Measurements from ENCODE around the gene ZBTB3. TPM values are rescaled to one million over a fixed set of nuclear protein-coding genes. Genes with fewer than 3 reads are reported as not detected.
A peak's percentile ranks its signal among the peaks of the same experiment; 100 is the strongest.
"Not testable (repeated sequence)": the region's sequence is repeated elsewhere in the genome, so short reads cannot be mapped to it uniquely, and the experiment has no call there.

ZBTB3 gene
- 6.7 and 9.2 TPM in 2 replicates for total RNA-seq (2014; rRNA removed)
- polyA plus RNA-seq (2012): 3.2 TPM

DNA sequence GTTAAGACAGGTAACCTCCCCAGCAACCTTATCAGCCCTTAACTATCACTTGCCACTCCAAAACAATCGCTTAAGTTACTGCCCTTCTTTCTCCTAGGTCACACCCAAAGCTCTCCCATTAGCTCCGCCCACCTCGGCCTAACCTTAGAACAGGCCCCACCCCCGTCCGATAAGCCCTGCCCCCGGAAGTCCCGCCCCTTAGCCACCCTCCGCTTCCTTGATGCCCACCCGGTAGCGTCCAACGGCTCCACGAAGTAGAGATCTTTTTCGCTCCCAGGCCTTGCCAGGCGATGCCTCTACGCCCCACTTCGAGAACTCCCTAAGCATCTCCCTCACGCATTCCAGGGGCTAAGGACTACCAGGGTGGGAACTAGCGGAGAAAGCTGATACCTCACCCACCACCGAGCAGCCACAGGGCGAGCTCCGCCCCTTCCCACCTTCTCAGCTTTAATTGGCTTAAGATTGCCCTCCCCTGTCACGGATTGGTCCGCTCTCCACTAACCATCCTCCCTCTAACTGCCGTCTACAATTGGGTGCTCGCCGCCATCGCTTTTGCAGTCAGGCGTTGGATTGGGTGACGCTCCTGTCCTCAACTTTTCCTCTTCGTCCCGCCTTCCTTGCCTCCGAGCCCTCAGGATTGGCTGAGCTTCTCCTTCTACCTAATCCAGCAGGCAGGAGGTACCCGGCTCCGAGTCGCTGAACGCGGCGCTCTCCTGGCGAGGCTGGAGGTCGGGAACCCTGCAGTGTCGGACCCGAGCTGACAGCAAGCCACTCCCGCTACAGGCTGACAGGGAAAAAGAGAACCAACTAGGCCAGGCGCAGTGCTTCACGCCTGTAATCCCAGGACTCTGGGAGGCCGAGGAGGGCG, at the start of gene ZBTB3:
TSS of gene ZBTB3 (minus strand) at position 425 of the 868 bp plus-strand sequence. CDS start 496 bp downstream, outside the sequence.
- DNase-seq (ENCODE audit: low read depth): peak; percentile 99

DNA sequence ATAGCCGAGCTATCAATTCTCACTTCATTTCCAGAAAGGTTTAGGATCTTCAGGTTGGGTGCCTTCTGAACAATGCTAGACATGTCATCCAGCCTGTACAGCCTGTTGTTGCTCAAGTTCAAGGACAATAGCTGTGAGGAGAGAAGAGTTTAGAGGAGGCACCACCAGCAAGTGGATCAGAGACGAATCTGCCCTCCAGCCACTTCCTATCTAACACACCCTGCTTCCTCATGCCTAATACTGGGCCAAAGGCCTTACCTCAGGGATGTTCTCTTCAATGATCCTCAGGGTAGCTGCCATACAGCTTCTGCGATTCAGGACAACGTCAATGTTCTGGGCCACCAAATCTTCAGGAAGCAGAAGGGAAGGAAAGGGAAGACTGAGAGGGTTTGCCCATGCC, 47.1 kb upstream of the ZBTB3 start:
- no peak for DNase-seq (ENCODE audit: low read depth)

DNA sequence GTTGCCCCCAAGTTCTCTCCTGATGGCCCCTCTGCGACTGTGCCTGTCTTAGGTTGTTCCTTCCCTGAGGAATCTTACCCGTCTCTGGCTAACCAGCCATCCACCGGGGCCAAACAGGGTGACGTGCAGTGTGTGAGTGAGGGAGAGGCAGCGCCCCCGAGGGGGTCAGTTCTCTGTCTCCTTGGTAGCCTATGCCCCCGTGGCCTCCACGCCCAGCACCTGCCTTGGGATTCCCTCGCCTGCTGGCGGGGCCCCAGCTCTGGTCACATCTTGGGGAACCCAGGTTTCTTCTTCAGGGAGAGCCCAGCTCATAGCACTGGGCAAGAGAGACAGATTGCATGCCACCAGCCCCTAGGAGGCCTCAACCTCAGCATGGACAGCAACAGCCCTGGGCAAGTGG, 45.5 kb upstream of the ZBTB3 start:
- DNase-seq (ENCODE audit: low read depth): no peak

DNA sequence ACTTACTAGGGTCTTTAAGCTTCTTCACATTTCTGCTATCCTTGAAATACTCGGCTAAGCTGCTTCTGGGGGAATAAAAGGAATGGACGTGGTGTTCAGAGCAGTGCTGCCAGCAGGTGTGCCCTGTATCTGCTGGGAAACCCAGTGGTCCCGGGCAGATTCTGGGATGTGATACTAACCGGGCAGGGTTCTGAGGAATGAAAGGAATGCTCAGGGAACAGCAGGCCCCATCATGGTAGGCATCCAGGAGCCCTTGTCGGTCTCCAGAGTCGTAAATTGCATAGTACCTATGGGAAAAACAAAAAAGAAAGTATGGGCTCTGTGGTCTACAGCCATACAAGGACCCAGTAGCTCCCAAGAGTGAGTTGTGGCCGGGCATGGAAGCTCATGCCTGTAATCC, 42.3 kb upstream of the ZBTB3 start:
- no peak for DNase-seq (ENCODE audit: low read depth)

DNA sequence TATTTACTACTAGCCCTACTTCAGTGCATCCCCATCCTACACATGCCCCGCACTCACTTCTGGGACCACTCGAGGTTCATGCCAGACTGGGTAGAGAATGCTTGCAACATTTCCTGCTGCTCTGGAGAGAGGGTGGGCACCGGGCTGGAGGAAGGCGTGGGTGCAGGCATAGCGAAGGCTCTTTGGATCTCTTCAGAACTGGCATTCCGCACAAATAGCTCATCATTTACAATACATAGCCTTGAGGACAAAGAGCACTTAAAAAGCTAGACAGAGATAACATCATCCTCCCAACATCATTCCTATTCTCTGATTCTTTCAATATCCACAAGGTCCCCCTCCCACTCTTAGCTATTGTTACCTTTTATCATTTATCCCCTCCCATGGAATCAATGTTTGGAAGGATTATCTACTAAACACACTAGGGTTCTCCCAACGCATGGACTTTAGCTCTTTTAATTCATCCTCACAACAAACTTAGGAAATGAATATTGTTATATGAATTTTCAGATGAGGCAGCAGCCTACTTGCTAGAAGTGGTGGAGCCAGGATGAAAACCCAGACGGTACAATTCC, 40.3 kb upstream of the ZBTB3 start:
- no peak for DNase-seq (ENCODE audit: low read depth)

DNA sequence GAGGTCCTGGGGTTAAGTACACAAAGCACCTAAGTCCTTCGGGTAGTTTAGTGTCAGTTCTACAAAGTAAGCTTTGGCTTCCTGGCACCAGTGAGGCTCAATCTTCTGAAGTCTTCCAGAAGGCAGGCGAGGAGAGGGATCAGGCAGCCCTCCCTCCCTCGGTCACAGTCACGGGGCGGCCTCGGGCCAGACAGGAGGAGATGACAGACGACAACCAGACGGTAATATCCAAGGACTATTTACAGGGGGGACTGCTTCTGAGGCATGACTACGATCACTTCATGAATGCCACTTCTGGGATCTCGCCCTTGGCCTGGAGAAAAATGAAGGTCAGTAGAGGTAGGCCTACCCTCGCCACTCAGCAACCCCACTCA, 38.2 kb upstream of the ZBTB3 start:
- no peak for DNase-seq (ENCODE audit: low read depth)

DNA sequence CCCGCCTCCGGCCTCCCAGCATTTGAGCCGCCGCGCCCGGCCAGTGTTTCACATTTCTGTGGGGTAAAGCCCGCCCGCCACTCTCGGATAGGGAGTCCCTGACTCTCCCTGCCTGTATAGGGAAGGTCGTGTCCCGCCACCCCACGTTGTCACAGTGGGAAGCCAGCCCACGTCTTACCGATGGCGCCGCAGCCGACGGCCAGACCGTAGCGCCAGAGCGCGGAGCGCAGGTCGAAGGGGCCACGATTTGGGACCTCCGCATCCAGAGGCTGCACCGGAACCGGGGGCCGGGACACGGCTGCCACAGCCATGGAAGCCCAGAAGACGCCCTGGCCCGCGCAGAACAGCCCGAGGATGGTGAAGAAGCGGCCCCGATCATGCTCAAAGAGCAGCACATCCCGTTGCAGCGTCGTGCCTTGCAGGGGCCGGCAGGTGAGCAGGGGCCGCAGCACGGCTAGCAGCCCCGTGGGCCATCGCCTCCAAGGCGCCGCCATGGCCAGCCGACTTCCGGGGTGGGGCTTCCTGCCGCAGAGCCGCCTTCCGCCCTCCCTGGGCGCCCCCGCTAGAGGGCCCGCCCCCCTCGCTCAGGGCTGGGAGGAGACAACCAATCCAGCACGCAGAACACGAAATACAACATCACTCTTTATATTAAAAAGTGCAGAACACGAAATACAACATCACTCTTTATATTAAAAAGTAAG, 37.7 kb upstream of the ZBTB3 start, which contains the start of gene TMEM223:
TSS of gene TMEM223 (minus strand) at position 506 of the 701 bp plus-strand sequence. CDS start at position 494, 12 bp downstream.
- peak; percentile 76 for DNase-seq (ENCODE audit: low read depth)

DNA sequence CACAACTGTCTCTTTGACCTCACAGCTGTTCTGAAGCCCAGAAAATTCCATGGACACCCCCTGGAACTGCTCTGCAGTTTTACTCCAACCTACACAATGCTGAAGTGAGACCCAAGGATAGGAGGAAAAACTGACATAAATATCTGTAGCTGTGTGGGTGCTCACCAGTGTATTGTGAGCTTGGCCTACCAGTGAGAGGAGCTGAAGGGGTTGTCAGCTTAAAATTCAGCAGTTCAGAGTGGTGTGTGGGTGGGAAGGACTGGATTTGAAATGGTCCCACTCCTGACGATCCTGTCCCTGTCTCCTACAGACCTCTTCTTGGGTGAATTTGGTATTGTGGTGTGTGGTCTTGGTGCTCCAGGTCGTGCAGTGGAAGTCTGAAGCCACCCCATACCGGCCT, 35.6 kb upstream of the ZBTB3 start:
- DNase-seq (ENCODE audit: low read depth): no peak

DNA sequence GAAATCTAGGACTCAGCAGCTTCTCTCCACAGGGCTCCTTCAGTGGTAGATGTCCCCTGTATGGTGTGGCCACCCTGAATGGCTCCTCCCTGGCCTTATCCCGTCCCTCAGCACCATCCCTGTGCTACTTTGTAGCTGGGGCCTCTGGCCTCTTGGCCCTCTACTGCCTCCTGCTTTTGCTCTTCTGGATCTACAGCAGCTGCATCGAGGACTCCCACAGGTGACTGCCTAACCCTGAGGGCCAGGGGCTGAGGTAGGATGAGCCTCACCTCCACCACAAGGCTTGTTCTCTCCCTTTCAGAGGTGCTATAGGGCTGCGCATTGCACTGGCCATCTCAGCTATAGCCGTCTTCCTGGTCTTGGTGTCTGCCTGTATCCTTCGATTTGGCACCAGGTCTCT, 35.0 kb upstream of the ZBTB3 start:
- DNase-seq (ENCODE audit: low read depth): no peak

DNA sequence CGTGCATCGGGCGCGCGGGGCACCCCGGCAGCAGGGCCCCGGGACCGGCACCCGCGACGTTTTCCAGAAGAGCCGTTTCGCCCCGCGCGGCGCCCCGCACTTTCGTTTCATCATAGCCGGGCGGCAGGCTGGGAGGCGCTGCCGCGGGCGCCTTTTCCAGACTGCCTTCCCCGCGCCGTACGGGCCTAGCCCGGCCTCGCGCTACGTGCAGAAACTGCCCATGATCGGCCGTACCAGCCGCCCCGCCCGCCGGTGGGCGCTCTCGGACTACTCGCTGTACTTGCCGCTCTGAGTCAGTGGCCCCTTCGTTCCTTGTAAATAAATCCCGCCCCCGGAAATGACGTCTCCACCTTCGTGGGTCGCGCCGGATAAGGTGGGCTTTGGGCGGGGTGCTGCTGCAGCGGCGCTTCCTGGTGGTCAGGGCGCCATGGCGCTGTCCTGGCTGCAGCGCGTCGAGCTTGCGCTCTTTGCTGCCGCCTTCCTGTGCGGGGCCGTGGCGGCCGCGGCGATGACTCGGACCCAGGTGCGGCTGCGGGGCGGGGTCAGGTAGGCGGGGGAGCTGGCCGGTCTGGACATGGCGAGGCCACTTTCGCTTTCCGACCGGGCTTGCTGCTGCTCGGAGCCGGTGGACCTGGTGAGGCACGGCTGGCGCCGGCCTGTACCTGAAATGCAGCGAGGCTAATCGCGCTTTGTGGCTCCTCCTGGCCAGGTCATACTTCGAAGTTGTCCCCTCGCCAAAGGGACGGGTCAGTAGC, 33.2 kb upstream of the ZBTB3 start, which contains the start of gene TMEM179B:
TSS of gene TMEM179B (plus strand) at position 398 of the 755 bp plus-strand sequence. CDS start at position 428, 30 bp downstream.
- DNase-seq (ENCODE audit: low read depth): peak; percentile 98

DNA sequence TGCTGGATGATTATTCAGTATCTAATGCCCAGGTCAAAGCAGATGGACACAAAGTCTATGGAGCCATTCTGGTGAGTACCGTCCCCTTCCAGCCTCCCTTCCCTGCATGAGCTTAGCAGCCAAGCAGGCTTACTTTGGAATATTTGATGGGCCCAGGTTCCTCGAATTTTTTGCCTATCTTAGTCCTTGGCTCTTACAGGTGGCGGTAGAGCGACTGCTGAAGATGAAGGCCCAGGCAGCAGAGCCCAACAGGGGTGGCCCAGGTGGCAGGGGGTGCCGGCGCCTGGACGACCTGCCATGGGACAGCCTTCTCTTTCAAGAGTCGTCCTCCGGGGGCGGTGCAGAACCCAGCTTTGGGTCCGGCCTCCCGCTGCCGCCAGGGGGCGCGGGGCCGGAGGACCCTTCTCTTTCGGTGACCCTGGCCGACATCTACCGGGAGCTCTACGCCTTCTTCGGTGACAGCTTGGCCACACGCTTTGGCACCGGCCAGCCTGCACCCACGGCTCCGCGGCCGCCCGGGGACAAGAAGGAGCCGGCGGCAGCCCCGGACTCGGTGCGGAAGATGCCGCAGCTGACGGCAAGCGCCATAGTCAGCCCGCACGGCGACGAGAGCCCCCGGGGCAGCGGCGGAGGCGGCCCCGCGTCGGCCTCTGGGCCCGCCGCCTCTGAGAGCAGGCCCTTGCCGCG, 32.5 kb upstream of the ZBTB3 start:
- peak; percentile 77 for DNase-seq (ENCODE audit: low read depth)

DNA sequence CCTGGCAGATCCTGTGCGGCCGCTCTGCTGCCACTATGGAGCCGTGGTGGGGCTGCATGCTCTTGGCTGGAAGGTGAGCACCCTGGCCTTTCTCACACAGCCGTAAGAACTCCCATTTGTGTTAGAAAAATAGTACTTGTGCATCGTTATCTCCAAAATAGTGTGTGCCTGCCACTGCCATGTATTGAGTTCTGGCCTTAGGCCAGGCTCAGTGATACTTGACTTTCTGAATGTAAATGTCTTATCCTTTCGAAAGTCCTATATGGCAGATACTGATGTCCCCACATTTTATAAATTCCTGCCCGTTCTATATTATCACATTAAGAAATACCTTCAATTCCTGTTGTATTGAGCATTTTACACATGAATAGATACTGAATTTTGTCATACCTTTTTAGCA, 28.8 kb upstream of the ZBTB3 start:
- DNase-seq (ENCODE audit: low read depth): no peak

DNA sequence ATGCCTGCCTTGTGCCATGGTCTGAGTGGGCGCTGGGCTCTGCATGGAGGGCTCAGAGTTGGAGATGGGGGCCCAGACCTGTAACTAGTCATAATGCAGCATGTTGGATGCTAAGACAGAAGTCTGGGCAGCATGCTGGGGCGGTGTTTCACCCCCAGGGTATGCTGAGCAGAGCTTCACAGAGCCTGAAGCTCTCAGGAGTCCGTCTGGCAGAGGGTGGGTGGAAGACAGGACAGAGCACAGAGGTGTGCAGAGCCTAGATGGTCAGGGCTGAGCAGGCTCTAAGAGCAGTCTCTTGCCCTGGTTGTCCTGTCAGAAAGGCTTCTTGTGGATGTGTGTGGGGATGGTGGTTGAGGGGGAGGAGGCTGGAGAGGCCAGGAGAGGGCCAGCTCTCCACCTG, 24.5 kb upstream of the ZBTB3 start:
- DNase-seq (ENCODE audit: low read depth): no peak

DNA sequence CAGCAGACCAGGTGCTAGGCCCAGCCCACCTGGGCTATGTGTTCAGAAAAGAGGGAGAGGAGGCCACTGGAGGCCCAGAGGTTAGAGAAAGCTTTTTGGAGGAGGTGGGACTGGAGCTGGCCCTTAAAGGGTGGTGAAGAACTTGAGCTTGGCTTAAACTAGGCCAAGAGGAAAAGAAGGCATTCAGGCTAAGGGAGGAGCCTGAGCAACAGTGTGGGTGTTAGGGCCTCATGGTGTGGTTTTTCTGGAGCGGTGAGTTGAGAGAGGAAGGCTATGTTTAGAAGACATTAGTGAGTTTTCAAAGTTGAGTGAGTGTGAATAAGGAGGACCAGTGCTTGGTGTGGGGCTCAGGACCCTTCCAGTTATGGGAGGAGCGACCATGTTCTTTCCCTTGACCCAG, 23.4 kb upstream of the ZBTB3 start:
- no peak for DNase-seq (ENCODE audit: low read depth)

DNA sequence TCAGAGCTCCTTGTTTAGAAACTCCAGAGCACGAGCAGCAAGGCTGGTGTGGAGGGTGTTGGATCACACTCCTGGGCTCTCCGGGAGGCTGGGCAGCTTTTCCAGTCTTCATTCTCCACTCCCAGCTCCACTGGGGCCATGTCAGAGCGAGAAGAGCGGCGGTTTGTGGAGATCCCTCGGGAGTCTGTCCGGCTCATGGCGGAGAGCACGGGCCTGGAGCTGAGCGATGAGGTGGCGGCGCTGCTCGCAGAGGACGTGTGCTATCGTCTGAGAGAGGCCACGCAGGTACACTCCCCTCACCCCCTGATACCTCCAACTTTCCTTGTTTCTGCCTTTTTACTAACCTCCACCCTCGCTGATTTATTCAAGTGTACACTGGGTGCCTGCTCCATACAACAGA, 21.7 kb upstream of the ZBTB3 start:
- no peak for DNase-seq (ENCODE audit: low read depth)

DNA sequence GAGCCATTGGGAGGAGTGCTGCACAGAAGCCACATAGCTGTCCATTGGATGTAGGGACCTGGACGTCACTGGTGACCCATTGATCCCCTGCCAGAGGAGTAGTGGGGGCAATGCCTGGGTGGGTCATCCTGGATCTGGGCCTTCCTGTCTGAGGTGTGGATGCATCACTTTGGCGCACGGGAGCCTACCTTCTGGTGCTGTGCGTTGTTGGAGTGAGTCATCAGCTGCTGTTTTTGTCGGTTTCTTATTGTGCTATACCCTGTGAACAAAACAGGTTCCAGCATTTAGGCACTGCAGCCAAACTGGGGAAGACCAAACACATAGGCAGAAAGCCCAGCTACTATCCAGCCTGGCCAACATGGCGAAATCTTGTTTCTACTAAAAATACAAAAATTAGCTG, 20.4 kb upstream of the ZBTB3 start:
- no peak for DNase-seq (ENCODE audit: low read depth)

DNA sequence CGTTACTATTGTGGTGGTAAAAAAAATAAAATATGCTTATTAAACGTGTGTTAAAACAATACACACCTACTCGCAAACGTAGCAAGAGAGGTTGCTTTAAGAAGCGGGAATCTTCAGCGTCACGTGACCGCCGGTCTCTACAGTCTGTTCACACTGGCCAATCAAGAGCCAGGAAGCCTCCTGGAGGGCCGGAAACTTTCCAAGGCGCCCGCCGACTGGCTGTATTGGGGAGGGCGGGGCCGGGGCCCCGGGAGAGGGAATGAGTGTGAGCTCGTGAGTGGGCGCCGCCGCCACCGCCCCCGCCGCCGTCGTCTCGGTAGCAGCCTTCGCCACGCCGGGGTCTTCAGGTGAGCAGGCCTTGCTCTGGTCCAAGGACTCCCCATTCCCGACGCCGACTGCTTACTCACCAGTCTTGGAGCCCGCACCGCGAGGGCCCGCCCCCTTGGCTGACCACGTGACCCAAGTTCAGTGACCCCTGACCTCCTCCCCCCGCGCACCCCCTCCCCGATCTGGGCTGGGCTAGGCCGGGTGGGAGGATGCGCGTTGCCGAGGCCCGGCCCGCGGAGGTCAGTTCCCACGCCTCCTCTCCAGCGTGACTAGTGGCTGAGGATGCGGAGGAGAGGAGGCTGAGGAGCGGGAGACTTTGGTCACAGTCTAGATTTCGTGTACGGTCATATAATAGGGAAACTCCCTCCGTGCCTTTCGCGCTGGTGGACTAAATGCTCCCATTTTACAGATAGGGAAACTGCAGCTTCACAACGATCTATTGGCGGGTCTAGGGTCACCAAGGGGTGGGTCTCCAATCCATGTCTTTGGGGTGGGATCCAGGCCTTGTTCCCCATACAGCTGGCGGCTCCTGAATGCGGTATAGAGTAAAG, 17.4 kb upstream of the ZBTB3 start, which contains the start of gene TAF6L:
TSS of gene TAF6L (plus strand) at position 253 of the 878 bp plus-strand sequence. CDS start 4,388 bp downstream, outside the sequence.
- peak; percentile 96 for DNase-seq (ENCODE audit: low read depth)

DNA sequence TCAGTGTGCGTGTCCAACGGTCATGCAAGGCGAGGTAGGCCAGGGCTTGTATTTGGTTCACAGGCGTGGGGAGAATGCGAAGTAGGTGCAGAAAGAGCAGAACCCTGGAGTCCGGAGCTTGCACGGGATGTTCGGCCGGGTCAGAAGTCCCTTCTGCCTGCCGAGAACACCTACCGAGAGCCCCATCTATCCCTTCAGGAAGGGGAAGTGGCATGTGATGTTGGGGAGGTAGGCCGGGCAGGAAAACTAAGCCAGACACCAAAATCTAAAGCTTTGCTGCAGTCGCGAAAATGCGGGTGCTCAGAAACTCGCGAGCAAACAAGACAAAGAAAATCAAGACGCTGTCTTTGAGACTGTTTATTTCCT, 16.8 kb upstream of the ZBTB3 start:
- DNase-seq (ENCODE audit: low read depth): no peak

DNA sequence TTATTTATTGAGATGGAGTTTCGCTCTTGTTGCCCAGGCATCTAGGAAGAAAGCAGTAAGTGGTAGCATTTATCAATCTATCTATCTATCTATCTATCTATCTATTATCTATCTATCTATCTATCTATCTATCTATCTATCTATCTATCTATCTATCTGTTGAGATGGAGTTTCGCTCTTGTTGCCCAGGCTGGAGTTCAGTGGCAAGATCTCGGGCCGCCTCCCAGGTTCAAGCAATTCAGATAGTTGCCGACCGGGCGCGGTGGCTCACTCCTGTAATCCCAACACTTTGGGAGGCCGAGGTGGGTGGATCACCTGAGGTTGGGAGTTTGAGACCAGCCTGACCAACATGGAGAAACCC, 6.9 kb upstream of the ZBTB3 start:
- DNase-seq (ENCODE audit: low read depth): not testable (repeated sequence)

Measured in LHCN-M2 (cell line).